ENCODE results near the gene FRMD4A. TPM values are rescaled to one million over a fixed set of nuclear protein-coding genes. Genes with fewer than 3 reads are reported as not detected.

The FRMD4A gene
- total RNA-seq, 4 donors from 2014 or later, result 5.6 to 34.1 (median 19.4) TPM

DNA sequence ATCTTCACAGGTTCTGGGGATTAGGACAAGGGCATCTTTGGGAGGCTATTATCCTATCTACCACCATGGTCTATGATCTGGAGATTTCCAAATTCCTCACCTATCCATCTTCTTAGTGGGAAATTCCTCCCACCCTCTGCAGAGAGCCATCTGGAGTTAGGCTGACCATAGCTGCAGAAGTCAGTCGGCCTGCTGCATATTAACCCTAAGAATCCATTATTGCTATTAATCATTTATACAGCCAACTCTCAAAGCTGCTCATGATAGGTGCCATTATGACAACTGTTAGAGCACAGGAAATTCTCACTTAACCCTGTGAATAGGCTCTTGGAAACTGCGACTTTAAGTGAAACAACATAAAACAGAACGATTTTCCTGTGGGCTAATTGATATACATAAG is 60.4 kb downstream of the FRMD4A start:
- Histone ChIP-seq H3K36me3 (no peaks in the 10 kb centered on the region), H3K27ac (no peak overlapping the region), H3K4me1 (no peaks in the 10 kb centered on the region), H3K9me3 (no peaks in the 10 kb centered on the region), H3K27me3 (no peaks in the 10 kb centered on the region), H3K4me3 (no peak overlapping the region)
- TF ChIP-seq POLR2A (IDR thresholded peaks at IDR 0.05) (no peak), CTCF (IDR thresholded peaks at IDR 0.05) (no peak)
- DNase-seq, result no peak
- intact Hi-C loops (cut with DNase I; ENCODE audit: low total_unique reads), result no loop called here

GRCh38 chr10:14265709-14266108 is 65.0 kb downstream of the FRMD4A start:
- Histone ChIP-seq H3K36me3 (no peaks in the 10 kb centered on the region), H3K4me3 (no peak overlapping the region), H3K9me3 (no peaks in the 10 kb centered on the region), H3K27me3 (no peaks in the 10 kb centered on the region), H3K27ac (no peak overlapping the region), H3K4me1 (no peaks in the 10 kb centered on the region)
- DNase-seq, result no peak
- TF ChIP-seq CTCF (IDR thresholded peaks at IDR 0.05), result no peak
- no peak for TF ChIP-seq POLR2A (IDR thresholded peaks at IDR 0.05)
- intact Hi-C loops (cut with DNase I; ENCODE audit: low total_unique reads), result no loop called here

- intact Hi-C loops (cut with DNase I; ENCODE audit: low total_unique reads), result no loop called here
- Histone ChIP-seq H3K27me3 (no peaks in the 10 kb centered on the region), H3K27ac (no peak overlapping the region), H3K9me3 (no peaks in the 10 kb centered on the region), H3K36me3 (no peaks in the 10 kb centered on the region), H3K4me3 (no peak overlapping the region), H3K4me1 (no peaks in the 10 kb centered on the region)
- DNase-seq, result no peak
- TF ChIP-seq POLR2A (IDR thresholded peaks at IDR 0.05) (no peak), CTCF (IDR thresholded peaks at IDR 0.05) (no peak)
Observed at GRCh38 chr10:14262836-14263425, 67.8 kb downstream of the FRMD4A start.

- Histone ChIP-seq H3K4me1 (no peaks in the 10 kb centered on the region), H3K27ac (no peak overlapping the region), H3K4me3 (no peak overlapping the region), H3K27me3 (no peaks in the 10 kb centered on the region), H3K9me3 (no peaks in the 10 kb centered on the region), H3K36me3 (no peaks in the 10 kb centered on the region)
- DNase-seq, result no peak
- intact Hi-C loops (cut with DNase I; ENCODE audit: low total_unique reads), result no loop called here
- TF ChIP-seq CTCF (IDR thresholded peaks at IDR 0.05) (no peak), POLR2A (IDR thresholded peaks at IDR 0.05) (no peak)
Observed at GRCh38 chr10:14261336-14261735, 69.4 kb downstream of the FRMD4A start.

DNA sequence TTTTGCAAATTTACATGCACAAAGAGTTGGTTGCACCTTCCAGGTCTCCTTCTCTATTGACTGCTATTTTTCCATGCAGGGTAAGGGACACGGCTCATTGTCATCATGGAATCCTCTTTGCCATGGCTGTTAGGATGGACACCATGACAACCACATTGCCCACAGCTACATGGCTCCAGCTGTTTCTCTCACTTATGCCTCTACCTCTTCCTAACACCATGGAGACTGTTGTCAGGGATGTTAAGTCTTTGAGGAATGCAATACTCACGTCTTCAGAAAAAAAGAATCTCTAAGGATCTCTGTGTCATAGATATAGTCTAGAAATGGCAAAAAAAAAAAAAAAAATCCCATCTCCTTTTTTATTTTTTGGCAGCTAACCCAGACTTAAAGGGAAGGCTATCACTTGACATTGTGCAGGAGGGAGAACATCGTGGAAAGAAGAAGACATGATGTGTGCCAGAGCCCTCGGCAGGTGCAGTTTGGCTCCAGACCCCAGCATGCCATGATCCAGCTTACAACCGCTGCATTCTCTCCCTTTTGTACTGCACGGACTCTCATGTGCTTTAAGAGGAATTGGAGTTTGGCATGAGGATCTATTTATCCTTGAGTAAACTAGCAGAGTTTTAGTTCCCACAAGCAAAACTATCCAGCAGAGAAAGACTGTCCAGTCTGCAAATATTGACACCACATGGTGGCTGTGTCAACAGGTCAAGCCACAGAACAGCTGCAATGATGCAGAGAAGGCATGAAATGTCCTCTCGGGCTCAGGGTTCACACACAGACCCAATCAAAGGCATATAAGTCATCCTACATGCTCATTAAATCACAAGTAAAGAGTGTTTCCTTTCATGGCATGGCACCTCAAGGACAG is 70.8 kb downstream of the FRMD4A start:
- H3K4me3 ChIP-seq, result no peak overlapping the region
- no peaks in the 10 kb centered on the region for H3K4me1 ChIP-seq
- no peak overlapping the region for H3K27ac ChIP-seq
- no peaks in the 10 kb centered on the region for H3K36me3 ChIP-seq
- no peaks in the 10 kb centered on the region for H3K27me3 ChIP-seq
- intact Hi-C loops (cut with DNase I; ENCODE audit: low total_unique reads), result no loop called here
- DNase-seq, result no peak
- TF ChIP-seq CTCF (IDR thresholded peaks at IDR 0.05) (no peak), POLR2A (IDR thresholded peaks at IDR 0.05) (no peak)
- no peaks in the 10 kb centered on the region for H3K9me3 ChIP-seq

Measured in uterus (tissue), 4 donors.